Measurements from ENCODE around the gene MED29. TPM values are rescaled to one million over a fixed set of nuclear protein-coding genes. Genes with fewer than 3 reads are reported as not detected.

Gene MED29
- total and polyA plus RNA-seq, 2 of the 13 experiments (the other 11 are each of a cell fraction or from before 2014, with no cell fraction given): 14.0 to 19.7 TPM

GRCh38 chr19:39397360-39398296 lies 6.5 kb downstream of the MED29 start (continued):
- TF ChIP-seq E2F1 (CRISPR knock-in tag; IDR thresholded peaks at IDR 0.05): no peak
- TF ChIP-seq ZBTB26 (CRISPR knock-in tag; IDR thresholded peaks at IDR 0.05; ENCODE audit: borderline replicate concordance): peak; percentile 72
- no peak for TF ChIP-seq LCORL (IDR thresholded peaks at IDR 0.05)
- TF ChIP-seq LCORL (CRISPR knock-in tag; IDR thresholded peaks at IDR 0.05): peak; percentile 93
- peak; percentile 49; the same call in 1 of the 2 replicates for TF ChIP-seq MEIS2 (CRISPR knock-in tag; IDR thresholded peaks at IDR 0.05)
- TF ChIP-seq ZNF263 (CRISPR knock-in tag; IDR thresholded peaks at IDR 0.05): no peak
- TF ChIP-seq CREB1 (IDR thresholded peaks at IDR 0.05): no peak
- TF ChIP-seq CREB1 (CRISPR knock-in tag; IDR thresholded peaks at IDR 0.05): 0 out of 2 replicates have a peak, but pooled peaks have one; percentile 69
- no peak for TF ChIP-seq TOPORS (CRISPR knock-in tag; IDR thresholded peaks at IDR 0.05)
- TF ChIP-seq CHD2 (IDR thresholded peaks at IDR 0.05; ENCODE audit: low read depth, low read length): 0 out of 2 replicates have a peak, but pooled peaks have one; percentile 17
- TF ChIP-seq MLX (CRISPR knock-in tag; IDR thresholded peaks at IDR 0.05): peak; percentile 67
- TF ChIP-seq ZNF280B (CRISPR knock-in tag; IDR thresholded peaks at IDR 0.05; ENCODE audit: borderline replicate concordance): peak; percentile 73; the same call in 1 of the 2 replicates
- no peak for TF ChIP-seq CENPBD1 (CRISPR knock-in tag; IDR thresholded peaks at IDR 0.05; ENCODE audit: borderline replicate concordance, low read depth)
- TF ChIP-seq EP300 (IDR thresholded peaks at IDR 0.05; ENCODE audit: low read depth in 2 of 2, low read length in 2 of 2): peak; percentile 45 to 66; a peak in 3 of 4 replicates
- TF ChIP-seq EP300 (CRISPR knock-in tag; IDR thresholded peaks at IDR 0.05; ENCODE audit: borderline replicate concordance): no peak; the same call in 1 of the 2 replicates
- TF ChIP-seq HIVEP1 (CRISPR knock-in tag; IDR thresholded peaks at IDR 0.05): no peak
- no peak for TF ChIP-seq SNAPC5 (CRISPR knock-in tag; IDR thresholded peaks at IDR 0.05; ENCODE audit: borderline replicate concordance)
- TF ChIP-seq MED13 (CRISPR knock-in tag; IDR thresholded peaks at IDR 0.05): no peak
- TF ChIP-seq ZNF670 (CRISPR knock-in tag; IDR thresholded peaks at IDR 0.05; ENCODE audit: borderline replicate concordance): no peak
- no peak for TF ChIP-seq THAP7 (CRISPR knock-in tag; IDR thresholded peaks at IDR 0.05)

Data from HepG2 (cell line).